Activated gamma-delta T cell treated with anti-CD3 and anti-CD28 coated beads, Interleukin-2, amount 50 U/mL, for 16 hours (primary cell): ENCODE data around the gene MACROD2.
"Not testable (repeated sequence)": the region's sequence is repeated elsewhere in the genome, so short reads cannot be mapped to it uniquely, and the experiment has no call there.

Experiments
- DNase-seq: peaks from one replicate; pipeline ENCODE4 v3.0.0-alpha.2; 2020; ENCODE audit warnings: low read depth

MACROD2 gene

GRCh38 chr20:14193443-14193842 lies 198.1 kb downstream of the MACROD2 start:
- DNase-seq: no peak

DNA sequence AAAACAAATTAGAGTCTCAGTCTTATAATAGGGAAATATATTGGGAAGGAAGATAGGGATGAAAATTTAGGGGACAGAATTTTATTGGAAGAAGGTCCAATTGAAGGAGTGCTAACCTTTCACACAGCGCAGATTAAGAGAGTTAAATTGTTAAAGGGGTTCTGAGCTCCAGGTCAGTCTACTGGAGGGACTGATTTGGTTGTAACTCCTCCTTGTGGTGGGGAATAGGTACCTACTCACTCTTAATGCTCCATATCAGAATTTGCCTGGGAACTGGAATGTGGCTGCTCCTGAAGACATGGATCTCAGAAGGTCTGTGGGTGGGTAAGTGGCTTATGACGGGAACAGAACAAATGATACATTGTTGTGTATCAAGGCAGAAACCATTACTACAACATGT lies 198.6 kb downstream of the MACROD2 start:
- no peak for DNase-seq

DNA sequence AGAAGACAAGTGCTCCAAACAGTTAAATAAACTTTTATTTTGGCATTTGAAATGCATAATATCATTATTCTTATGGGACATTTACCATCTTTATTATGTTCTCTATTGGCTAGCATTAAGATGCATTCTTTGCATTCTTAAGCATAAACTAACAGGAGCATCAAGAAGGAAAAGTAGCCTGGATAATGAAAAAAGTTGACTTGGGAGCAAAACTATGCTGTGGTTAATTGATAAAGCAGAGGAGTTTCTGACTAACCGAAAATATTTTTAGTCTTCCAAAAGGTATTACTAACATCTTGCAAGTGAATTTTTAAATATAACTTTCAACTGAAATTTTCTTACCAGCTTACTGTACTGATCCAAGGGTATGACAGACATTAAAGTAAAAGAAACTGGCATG lies 201.8 kb downstream of the MACROD2 start:
- no peak for DNase-seq

GRCh38 chr20:14198416-14198815 lies 203.1 kb downstream of the MACROD2 start:
- DNase-seq: no peak

- DNase-seq: no peak
Observed at GRCh38 chr20:14199111-14199510, 203.8 kb downstream of the MACROD2 start.

- DNase-seq: no peak
Observed at GRCh38 chr20:14203657-14204056, 208.3 kb downstream of the MACROD2 start.

DNA sequence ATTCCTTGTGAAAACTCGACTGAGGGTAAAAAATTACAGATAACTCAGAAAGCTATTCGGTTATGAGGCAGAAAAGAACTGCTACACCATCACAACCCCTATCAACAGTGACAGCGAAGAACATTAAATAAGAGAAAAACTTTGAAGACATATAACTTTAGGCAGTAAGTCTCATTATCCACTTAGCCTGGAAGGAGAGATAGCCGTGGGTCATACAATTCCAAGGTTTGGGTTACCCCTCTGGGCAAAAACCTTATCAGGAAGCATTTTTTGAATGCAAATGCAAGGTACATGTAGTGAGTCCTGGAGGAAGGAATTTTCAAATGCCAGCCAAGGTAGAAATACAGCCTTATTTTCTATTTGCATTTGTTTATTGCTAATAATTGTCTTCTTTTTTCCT lies 212.3 kb downstream of the MACROD2 start:
- no peak for DNase-seq

GRCh38 chr20:14208956-14209355 lies 213.6 kb downstream of the MACROD2 start:
- no peak for DNase-seq

DNA sequence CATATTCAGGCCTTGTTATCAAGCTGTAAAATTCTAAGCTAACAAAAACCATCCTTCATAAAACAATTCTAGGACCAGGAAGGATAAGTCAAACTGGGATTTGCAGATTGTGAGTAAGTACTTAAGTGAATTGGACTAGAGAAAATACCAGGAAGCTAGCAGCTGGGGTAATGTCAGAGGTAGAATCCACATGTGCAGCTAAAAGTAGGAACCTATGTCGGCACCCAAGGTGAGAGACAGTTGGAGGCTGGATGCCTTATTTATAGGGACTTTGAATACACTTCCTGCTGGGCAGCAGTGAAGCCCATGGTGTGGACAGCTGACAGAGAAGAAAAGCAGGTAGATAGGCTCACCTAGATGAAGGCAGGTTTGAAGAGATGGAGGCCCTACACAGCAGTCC lies 214.8 kb downstream of the MACROD2 start:
- DNase-seq: no peak

- DNase-seq: no peak
Observed at GRCh38 chr20:14214046-14214445, 218.7 kb downstream of the MACROD2 start.

DNA sequence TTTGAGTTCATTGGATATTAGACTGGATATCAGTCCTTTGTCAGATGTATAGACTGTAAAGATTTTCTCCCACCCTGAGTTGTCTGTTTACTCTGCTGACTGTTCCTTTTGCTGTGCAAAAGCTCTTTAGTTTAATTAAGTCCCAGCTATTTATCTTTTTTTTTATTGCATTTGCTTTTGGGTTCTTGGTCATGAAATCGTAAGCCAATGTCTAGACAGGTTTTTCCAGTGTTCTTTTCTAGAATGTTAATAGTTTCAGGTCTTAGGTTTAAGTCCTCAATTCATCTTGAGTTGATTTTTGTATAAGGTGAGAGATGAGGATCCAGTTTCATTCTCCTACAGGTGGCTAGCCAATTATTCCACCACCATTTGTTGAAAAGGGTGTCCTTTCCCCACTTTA lies 220.6 kb downstream of the MACROD2 start:
- DNase-seq: not testable (repeated sequence)

- DNase-seq: no peak
Observed at GRCh38 chr20:14219801-14220461, 224.6 kb downstream of the MACROD2 start.

GRCh38 chr20:14220986-14221385 lies 225.7 kb downstream of the MACROD2 start:
- no peak for DNase-seq

DNA sequence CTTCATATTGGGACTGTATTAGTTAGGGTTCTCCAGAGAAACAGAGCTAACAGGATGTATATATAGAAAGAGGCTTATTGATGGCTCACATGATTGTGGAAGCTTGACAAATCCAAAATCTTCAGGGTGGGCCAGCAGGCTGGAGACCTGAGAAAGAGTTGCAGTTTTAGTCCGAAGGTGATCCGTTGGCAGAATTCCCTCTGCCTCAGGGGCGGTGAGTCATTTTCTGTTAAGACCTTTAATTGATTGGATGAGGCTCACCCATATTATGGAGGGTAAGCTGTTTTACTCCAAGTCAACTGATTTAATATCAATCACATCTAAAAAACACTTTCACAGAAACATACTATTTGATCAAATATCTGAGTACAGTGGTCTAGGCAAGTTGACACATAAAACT lies 228.5 kb downstream of the MACROD2 start:
- no peak for DNase-seq

DNA sequence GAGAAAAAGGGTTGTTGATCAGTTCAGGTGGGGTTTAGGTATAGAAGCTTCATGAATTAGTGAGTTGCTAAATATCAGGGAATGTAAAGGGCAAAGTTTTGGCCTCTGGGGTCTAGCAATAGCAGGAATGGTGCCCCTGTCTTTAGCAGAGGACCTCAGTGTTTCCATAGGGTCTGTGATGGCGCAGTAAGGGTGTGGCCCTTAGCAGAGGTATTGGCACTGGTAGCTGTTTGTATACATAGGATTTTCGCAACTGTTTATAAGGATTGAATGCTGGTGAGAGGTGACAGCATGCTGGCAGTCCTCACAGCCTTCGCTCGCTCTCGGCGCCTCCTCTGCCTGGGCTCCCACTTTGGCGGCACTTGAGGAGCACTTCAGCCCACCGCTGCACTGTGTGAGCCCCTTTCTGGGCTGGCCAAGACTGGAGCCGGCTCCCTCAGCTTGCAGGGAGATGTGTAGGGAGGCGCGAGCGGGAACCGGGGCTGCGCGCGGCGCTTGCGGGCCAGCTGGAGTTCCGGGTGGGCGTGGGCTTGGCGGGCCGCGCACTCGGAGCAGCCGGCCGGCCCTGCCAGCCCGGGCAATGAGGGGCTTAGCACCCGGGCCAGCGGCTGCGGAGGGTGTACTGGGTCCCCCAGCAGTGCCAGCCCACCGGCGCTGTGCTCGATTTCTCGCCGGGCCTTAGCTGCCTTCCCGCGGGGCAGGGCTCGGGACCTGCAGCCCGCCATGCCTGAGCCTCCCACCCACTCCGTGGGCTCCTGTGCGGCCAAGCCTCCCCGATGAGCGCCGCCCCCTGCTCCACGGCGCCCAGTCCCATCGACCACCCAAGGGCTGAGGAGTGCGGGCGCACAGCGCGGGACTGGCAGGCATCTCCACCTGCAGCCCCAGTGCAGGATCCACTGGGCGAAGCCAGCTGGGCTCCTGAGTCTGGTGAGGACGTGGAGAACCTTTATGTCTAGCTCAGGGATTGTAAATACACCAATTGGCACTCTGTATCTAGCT lies 231.0 kb downstream of the MACROD2 start:
- DNase-seq: not testable (repeated sequence)

GRCh38 chr20:14232650-14233049 lies 237.3 kb downstream of the MACROD2 start:
- no peak for DNase-seq

- DNase-seq: no peak
Observed at GRCh38 chr20:14234666-14235295, 239.5 kb downstream of the MACROD2 start.

DNA sequence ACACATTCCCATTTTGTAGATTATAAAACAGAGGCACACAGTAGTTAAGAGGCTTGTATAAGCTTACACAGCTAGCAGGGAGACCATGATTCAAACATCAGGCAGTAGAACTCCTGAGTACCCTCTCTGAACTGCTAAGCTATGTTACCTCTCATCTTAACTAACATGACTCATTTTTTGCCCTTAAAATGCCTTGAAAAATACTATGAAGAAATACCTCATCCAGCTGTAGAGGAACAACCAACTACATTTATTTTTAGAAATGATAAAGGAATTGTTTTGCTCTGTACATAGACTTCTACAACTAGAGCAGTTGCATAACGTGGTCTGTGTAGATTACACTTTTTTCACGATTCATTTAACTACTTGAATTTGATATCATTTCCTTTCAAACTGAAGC lies 240.0 kb downstream of the MACROD2 start:
- DNase-seq: no peak

DNA sequence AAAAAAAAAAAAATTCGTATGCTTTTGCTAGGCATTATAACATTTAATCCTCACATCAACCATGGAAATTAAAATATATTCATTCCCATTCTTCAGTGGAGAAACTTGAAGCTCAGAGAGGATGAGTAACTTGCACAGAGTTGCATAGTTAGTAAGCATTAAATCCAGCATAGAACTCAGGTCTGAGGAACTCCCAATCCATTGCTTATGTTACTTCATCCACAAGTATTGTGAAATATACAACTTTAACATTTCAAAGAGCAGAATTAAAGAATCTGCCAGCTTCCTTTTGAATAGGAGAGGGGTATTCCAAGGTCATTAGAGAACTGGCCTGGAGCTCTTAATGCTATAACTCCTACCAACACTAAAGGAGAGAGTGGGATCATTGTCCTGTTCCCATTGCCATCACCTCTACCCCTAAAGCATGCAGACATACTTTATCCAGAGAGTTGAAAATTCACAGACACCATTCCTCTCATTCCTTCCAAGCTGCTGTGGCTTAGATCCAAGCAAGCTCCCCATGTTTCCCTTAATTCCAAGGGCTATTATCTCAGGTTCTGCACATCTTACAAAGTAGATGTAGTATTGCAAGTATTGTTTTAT lies 250.2 kb downstream of the MACROD2 start:
- no peak for DNase-seq

DNA sequence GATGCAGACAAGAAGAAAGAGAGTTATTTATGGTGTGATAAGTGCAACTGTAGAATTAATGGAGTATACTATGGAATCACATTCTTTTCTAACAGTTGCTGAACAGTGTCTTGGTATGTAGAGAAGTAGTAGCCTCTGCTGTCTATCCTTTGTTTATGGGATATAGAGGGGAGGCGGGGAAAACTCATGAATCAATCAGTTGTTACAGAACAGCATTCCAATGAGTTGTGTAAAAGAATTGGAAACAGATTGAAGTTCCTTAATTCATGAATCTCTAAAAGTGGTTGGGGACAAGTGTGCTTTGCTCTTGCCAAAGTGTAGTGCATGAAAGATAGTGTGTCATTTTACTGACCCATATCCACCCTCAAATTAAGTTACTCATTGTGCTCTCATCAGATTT lies 264.4 kb downstream of the MACROD2 start:
- DNase-seq: no peak

DNA sequence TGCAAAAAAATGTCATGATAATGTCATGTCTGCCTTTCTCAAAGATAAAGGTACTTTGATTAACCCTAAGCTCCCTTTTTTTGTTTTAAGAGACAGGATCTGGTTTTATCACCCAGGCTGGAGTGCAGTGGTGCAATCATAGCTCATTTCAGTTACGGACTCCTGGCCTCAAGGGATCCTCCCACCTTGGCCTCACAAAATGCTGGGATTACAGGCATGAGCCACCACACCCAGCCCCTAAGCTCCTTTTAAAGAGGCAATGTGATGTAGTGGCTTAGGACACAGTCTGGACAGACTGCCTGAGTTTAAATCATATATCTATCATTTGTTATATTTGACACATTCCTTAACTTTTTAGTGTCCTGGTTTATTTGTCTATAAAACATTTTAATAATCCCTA lies 265.1 kb downstream of the MACROD2 start:
- DNase-seq: no peak

DNA sequence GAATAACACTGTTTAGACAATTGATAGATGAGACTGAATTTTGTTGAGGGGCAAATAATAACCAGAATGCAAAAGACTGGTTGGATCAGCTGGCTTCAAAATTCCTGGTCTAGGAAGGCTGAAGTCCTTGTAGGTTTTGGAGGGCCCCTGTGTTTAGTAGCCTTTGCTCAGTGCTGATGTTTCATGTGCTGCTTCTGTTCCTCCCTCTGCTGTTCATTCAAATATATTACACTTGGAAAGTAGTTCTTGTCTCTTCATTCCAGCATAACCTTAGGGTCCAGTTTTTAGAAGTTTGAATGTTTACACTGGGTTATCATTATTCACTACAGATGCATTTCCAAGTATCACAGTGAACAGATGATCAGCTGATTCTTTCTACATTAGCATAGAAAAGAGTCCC lies 269.6 kb downstream of the MACROD2 start:
- no peak for DNase-seq
